Mucosa of rectum (tissue), 2 donors: ENCODE data around the gene PRKX.

Experiments
- H3K27ac ChIP-seq, 2 donors: one replicate each; pipeline ENCODE4 v1.7.0; 2013; ENCODE audit warnings: inconsistent platforms in 2 of 2, low read depth in 2 of 2, low read length in 2 of 2
- H3K27me3 ChIP-seq, 2 donors: one replicate each; pipeline ENCODE4 v1.7.0; 2013; ENCODE audit warnings: low read length in 2 of 2; ENCODE audit not compliant: control insufficient read depth in 2 of 2, insufficient read depth in 2 of 2
- H3K36me3 ChIP-seq, 2 donors: one replicate each; pipeline ENCODE4 v1.7.0; 2013; ENCODE audit warnings: low read length in 2 of 2; ENCODE audit not compliant: control insufficient read depth in 2 of 2, insufficient read depth in 2 of 2
- H3K4me1 ChIP-seq, 2 donors: one replicate each; pipeline ENCODE4 v1.7.0; 2013; ENCODE audit warnings: low read length in 2 of 2, mild to moderate bottlenecking in 1 of 2; ENCODE audit not compliant: control insufficient read depth in 2 of 2, insufficient read depth in 2 of 2
- H3K4me3 ChIP-seq, 2 donors: one replicate each; pipeline ENCODE4 v1.7.0; 2013; ENCODE audit warnings: low read length in 2 of 2
- H3K9ac ChIP-seq, 2 donors: one replicate each; pipeline ENCODE4 v1.7.0; 2013; ENCODE audit warnings: low read length in 2 of 2, low read depth in 1 of 2, mild to moderate bottlenecking in 1 of 2
- H3K9me3 ChIP-seq, 2 donors: one replicate each; pipeline ENCODE4 v1.7.0; 2013; ENCODE audit warnings: low read length in 2 of 2; ENCODE audit not compliant: control insufficient read depth in 2 of 2
- donor health status: healthy.
- donor health status: Normal muscosa, but diverticular disease.

The PRKX gene

GRCh38 chrX:3592184-3592583 is 121.3 kb downstream of the PRKX start:
- Histone ChIP-seq H3K4me3 (no peak overlapping the region), H3K27me3 (no peaks in the 10 kb centered on the region), H3K4me1 (no peaks in the 10 kb centered on the region), H3K9ac (no peak overlapping the region), H3K9me3 (no peaks in the 10 kb centered on the region), H3K36me3 (no peaks in the 10 kb centered on the region), H3K27ac (no peak overlapping the region)

GRCh38 chrX:3589474-3589873 is 124.0 kb downstream of the PRKX start:
- Histone ChIP-seq H3K36me3 (no peaks in the 10 kb centered on the region), H3K4me3 (no peak overlapping the region), H3K27ac (no peak overlapping the region), H3K4me1 (no peaks in the 10 kb centered on the region), H3K27me3 (no peaks in the 10 kb centered on the region), H3K9ac (no peak overlapping the region), H3K9me3 (no peaks in the 10 kb centered on the region)

DNA sequence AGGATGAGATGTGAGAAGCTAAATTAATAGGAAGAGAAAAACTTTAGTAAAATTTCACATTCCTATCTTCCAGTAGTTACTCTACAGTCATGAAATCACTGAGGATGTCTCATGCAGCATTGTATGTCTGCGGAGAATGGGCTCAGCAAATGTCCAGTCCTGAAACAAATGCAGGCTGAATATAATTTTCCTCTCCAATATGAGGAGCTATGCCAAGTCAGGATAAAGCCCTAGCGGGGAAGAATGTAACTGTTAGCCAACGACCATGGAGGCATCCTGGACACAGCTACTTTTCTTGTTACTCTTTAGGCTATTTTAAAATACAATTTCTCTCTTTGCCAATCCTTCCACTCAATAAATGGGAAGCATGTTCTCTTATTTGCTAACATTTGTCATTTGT is 127.7 kb downstream of the PRKX start:
- Histone ChIP-seq H3K27ac (no peak overlapping the region), H3K4me3 (no peak overlapping the region), H3K9ac (no peak overlapping the region), H3K36me3 (no peaks in the 10 kb centered on the region), H3K27me3 (no peaks in the 10 kb centered on the region), H3K9me3 (no peaks in the 10 kb centered on the region), H3K4me1 (no peaks in the 10 kb centered on the region)

- Histone ChIP-seq H3K36me3 (no peaks in the 10 kb centered on the region), H3K27me3 (no peaks in the 10 kb centered on the region), H3K27ac (no peak overlapping the region), H3K4me1 (no peaks in the 10 kb centered on the region), H3K9ac (no peak overlapping the region), H3K4me3 (no peak overlapping the region), H3K9me3 (no peaks in the 10 kb centered on the region)
Measured at GRCh38 chrX:3584415-3584996, 128.9 kb downstream of the PRKX start.

DNA sequence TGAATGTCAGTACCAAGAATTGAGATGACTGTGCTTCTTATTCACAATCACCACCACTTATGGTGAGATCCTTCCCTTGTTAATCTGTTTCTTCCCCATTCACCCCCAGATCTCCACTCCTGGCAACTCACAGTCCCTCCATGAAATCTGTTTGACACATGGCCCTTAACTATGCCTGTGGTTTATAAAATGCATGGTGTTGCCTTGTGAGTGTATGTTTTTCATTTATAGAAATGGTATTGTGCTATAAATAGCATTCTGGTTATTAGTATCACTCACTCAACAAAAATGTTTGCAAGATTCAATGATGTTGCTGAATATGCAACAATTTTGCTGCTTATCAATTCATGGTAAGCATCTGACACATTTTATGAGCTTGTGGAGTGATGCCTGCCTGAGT is 131.0 kb downstream of the PRKX start:
- H3K36me3 ChIP-seq = no peaks in the 10 kb centered on the region
- H3K9me3 ChIP-seq = no peaks in the 10 kb centered on the region
- no peak overlapping the region for H3K27ac ChIP-seq

GRCh38 chrX:3581609-3582108 is 131.8 kb downstream of the PRKX start:
- no peaks in the 10 kb centered on the region for H3K9me3 ChIP-seq

More for the DNA sequence above, 131.0 kb downstream of the PRKX start:
- Histone ChIP-seq H3K4me1 (no peaks in the 10 kb centered on the region), H3K27me3 (no peaks in the 10 kb centered on the region), H3K4me3 (no peak overlapping the region), H3K9ac (no peak overlapping the region)

DNA sequence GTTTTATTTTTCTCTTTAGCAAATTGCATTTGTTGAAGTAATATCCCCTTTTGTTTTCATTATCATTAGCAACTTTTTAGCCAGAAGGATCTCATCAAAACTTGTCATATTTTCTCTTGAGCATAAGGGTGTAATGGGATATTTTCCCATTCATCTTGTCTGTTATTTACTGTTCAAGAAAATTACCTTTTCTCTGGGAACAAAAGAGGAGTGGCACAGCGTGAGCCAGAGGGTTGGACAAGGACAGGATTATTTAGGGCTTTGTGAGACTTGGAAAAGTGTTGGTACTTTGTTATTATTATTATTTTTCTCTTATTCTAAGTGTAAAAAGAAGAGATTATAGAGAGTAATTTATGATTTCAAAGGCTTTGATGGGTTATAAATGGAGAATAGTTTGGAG is 135.9 kb downstream of the PRKX start:
- Histone ChIP-seq H3K27me3 (no peaks in the 10 kb centered on the region), H3K4me1 (no peaks in the 10 kb centered on the region), H3K9me3 (no peaks in the 10 kb centered on the region), H3K36me3 (no peaks in the 10 kb centered on the region), H3K9ac (no peak overlapping the region), H3K4me3 (no peak overlapping the region), H3K27ac (no peak overlapping the region)

More at GRCh38 chrX:3581609-3582108, 131.8 kb downstream of the PRKX start:
- no peak overlapping the region for H3K27ac ChIP-seq
- no peaks in the 10 kb centered on the region for H3K4me1 ChIP-seq
- no peak overlapping the region for H3K9ac ChIP-seq
- H3K4me3 ChIP-seq = no peak overlapping the region
- H3K36me3 ChIP-seq = no peaks in the 10 kb centered on the region
- no peaks in the 10 kb centered on the region for H3K27me3 ChIP-seq

DNA sequence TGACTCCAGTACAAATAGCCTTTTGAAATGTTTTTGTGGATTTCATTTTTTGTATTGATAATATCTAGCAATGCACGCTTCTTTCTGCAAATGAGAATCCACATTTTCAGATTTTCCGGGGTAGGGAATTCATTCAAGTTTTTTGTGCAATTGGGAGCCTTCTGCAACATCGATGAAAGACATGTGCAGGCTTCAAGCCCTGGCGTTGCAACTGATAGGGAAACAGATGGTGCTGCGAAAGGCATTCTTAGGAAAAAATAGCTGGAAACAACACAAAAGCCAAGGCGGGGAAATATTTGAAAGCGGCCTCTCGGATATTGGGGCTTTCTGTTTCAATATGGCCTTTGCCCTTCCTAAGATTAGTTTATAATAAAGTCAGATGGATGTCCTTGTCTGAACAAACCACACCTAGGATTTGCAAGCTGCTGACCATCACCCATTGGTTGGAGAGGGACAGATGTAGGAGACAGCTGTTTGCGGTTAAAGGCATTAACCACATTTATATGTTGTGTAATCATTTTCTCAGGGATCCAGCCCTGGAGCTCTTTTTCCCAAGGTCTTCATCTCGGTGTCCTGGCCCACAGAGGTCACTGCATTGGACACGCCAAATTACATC is 136.5 kb downstream of the PRKX start:
- Histone ChIP-seq H3K27me3 (no peaks in the 10 kb centered on the region), H3K4me3 (no peak overlapping the region), H3K4me1 (no peaks in the 10 kb centered on the region), H3K9ac (no peak overlapping the region), H3K9me3 (no peaks in the 10 kb centered on the region), H3K27ac (no peak overlapping the region), H3K36me3 (no peaks in the 10 kb centered on the region)

DNA sequence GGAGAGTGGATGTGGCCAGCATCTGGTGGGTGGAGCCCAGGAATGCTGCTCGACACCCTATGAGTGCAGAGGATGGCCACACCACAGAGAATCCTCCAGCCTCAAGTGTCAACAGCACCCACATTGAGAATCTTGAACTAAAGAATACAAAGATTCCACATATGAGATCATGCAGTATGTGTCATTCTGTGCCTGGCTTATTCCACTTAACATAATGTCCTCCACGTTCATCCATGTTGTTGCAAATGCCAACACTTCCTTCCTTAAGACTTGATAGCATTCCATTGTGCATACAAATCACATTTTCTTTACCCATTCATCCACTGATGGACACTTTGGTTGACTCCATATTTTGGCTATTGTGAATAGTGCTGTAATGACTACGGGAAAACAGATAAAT is 145.8 kb downstream of the PRKX start:
- Histone ChIP-seq H3K4me1 (no peaks in the 10 kb centered on the region), H3K27ac (no peak overlapping the region)

DNA sequence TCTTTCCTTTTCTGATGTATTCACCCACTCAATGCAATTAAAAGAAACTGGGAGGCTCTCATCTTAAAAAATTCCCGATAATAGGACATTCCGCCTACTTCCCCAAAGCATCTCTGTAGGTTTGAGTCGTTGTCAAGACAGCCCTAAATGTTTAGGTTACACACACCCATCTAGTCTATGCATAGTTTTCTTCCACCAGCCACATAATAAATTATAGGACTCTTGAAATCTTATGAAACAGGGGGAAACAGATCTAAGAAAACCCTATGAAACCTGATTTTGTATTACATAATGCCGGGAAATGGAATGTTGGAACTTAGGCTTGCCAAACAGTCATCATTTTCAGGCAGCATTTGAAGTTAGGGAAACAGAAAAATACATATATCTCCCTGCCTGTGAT is 150.0 kb downstream of the PRKX start:
- H3K4me3 ChIP-seq = no peak overlapping the region
- H3K27ac ChIP-seq = no peak overlapping the region
- no peaks in the 10 kb centered on the region for H3K36me3 ChIP-seq
- no peaks in the 10 kb centered on the region for H3K27me3 ChIP-seq
- no peaks in the 10 kb centered on the region for H3K4me1 ChIP-seq
- no peaks in the 10 kb centered on the region for H3K9me3 ChIP-seq
- no peak overlapping the region for H3K9ac ChIP-seq

More for the DNA sequence above, 145.8 kb downstream of the PRKX start:
- Histone ChIP-seq H3K9me3 (no peaks in the 10 kb centered on the region), H3K9ac (no peak overlapping the region), H3K27me3 (no peaks in the 10 kb centered on the region), H3K36me3 (no peaks in the 10 kb centered on the region), H3K4me3 (no peak overlapping the region)
